NCI-H69 (cell line): ENCODE measurements around the gene KRTAP12-2.
"Not testable (repeated sequence)": the region's sequence is repeated elsewhere in the genome, so short reads cannot be mapped to it uniquely, and the experiment has no call there.

Experiments used
- DNase-seq: peaks from one replicate; lab custom pipeline; 2025; lab: John Stamatoyannopoulos, UW

Gene KRTAP12-2

DNA sequence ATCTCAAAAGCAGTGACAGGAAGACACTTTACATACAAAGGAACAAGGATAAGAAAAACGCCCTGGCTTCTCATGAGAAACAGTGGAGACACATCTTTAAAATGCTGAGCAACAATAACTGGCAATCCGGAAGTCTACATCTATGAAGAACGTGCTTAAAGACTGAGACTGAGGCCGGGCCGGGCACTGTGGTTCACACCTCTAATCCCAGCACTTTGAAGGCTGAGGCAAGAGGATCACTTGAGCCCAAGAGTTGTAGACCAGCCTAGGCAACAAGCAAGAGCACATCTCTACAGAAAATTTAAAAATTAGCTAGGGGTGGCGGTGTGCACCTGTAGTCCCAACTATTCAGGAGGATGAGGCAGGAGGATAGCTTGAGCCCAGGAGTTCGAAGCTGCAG, 17.4 kb upstream of the KRTAP12-2 start:
- DNase-seq = no peak

DNA sequence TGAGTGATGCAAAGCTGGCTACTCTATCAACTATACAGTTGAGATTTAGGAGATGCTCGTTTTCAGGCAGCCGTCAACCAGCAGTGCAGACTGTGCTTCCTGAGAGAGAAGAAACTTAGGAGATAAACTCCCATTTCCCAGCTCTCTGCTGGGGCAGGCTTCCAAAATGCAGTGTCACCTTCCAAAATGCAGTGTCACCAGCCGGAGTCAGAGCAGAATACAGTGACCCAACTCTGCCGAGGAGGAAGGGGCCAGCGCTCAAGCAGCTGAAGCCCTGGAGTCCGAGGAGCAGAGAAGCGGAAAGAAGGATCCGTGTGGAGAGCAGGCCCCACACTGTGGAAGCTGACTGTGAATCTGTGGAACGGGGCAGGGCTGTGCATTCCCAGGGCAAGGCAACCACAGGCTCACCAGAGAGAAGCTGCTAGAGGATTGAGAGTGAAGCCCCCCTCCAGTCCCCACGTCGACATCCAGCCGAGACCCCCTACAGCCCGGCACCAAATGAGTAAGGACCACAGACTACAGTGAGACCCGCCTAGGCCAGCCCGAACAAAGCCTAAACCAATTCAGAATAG, 15.9 kb upstream of the KRTAP12-2 start:
- no peak for DNase-seq

DNA sequence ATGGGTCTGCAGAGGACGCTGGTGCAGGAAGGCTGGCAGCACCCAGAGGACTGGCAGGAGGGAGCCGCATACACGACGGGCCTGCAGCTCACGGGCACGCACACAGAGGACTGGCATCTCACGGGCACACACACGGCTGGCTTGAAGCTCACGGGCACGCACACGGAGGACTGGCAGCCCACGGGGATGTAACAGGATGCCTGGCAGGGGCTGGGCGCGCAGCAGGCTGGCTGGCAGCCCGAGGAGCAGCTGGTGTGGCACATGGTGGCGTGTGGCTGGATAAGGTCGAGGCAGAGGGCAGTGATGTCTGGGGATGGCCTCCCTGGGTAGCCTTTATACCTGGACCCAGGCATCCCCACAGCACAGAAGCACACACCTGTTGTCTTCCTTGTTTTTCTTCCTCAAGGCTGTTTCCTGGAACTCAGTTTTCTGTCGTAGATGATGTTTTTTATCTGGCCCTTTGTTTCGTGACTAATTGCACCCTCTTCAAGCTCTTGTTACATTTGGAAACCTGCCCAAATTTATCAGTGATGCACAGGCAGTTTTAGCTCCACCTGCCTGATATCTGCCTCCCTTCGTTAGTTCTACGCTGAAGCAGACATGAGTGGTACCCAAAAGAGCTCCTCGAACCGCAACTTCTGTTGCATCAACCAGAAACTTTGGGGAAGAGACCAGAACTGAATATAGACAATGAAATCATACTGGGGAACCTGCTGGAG, 15.3 kb upstream of the KRTAP12-2 start, which contains the start of gene KRTAP12-1:
TSS of gene KRTAP12-1 (minus strand) at position 303 of the 719 bp plus-strand sequence. CDS start at position 263, 40 bp downstream.
- DNase-seq = peak; percentile 98

DNA sequence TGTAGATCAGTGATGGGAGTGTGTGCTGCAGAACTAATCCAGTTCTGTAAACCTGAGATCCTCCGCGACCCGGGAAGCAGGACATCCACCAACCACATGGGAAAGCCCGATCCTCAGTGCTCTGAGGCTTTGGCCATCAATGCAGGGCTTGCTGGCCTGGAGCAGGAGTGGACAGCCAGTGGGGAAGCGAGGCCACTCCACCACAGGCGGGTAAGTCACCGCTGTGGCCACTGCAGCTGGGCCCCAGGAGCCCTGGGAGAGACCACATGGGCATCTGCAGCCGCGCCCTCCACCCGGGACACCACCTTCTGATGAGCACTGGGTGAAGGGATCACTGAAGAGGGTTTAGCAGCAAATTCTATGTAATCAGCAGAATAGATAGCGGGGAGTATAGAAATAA, 14.4 kb upstream of the KRTAP12-2 start:
- DNase-seq = no peak

DNA sequence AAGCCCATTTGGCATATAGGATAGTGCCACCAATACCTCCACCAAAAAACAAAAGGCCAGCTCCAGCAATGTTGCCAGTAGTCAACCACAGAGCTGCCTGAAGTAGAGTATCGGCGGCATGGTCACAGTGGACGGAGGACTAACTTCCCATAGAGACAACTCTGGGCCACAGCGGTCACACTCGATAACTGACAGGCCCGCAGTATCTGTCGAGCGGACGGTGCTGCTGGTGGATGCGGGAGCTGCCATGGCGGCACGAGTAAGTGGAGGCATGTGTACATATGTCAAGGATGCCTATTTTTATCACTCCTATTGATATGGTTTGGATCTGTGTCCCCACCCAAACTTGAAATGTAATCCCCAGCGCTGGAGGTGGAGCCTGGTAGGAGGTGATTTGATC, 11.2 kb upstream of the KRTAP12-2 start:
- DNase-seq = no peak

DNA sequence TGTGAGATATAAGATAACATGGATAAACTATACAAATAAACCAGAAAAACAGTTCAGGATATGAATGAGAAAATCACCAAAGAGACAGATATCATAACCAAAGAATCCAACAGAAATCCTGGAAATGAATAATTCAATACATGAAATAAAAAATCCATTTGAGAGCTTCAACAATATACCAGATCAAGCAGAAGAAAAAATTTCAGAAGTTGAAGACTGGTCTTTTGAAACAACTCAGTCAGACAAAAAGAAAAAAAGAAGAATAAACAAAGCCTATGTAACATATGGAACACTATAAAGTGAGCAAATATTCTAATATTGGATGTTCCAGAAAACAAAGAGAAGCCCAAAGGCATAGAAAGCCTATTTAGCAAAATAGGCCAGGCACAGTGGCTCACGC, 5.2 kb upstream of the KRTAP12-2 start:
- no peak for DNase-seq

DNA sequence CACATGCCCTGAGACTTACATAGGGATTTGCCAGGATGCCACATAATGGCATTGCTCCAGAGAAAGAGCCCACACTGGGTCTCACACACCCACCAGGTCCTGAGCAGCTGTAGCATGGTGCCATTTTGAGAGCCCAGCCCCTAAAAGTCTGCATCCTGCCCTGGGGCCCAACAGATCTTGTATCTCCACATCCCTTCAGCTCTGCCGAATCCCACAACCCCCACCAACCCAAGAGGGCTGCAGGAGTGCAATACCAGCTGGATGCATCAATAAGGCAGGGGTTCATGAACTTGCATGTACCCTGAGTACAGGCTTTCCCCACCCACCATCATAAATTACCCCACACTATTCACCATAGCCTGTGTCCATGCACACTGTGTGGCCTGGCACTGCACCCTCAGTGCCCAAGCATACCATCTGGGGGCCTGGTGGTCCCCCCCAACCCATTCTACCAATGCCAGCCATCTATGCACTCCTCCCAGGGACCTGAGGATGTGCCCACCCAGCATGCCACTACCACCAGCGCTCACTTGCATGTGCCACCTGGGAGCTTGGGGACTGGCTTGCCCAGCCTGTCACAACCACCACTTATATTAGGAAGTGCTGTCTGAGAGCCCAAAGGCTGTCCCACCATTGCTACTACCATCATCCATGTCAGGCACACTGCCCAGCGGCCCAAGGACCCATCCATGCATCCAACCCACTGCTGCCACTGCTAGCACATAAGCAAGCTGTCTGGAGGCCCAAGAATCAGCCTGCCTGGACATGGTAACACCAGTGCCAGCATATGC, 4.1 kb upstream of the KRTAP12-2 start:
- DNase-seq = no peak

DNA sequence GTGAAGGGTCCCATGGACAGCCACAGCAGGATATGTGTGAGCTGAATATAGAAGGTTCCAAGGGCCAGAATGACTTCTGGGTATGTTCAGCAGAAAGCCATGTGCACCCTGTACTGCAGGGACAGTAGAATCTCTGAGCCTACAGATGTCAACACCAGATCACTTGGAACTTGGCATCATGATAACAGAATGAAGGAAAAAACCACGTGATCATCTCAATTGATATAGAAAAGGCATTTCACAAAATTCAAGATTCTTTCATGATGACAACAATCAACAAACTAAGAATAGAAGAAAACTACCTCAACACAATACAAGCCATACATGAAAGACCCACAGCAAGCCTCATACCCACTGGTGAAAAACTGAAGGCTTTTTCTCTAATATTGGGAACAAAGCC, 885 bp upstream of the KRTAP12-2 start:
- DNase-seq = no peak

DNA sequence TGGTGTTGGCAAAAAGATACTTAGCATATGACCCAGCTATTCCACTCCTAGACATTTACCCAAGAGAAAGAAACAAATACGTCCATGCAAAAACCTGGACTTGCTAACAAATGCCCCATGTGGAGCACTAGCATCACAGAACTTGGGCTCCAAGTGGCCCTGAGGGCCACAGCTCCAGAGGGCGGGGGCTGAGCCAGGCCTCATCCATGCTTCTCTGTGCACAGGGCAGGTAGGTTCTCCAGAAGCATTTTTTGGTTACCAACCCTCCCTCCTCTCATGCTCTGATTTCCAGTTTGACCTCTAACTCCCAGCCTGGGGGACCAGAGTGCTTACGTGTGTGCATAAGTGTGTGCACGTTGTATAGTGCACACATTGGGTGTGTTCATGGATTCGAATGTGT, 2.0 kb downstream of the KRTAP12-2 start:
- no peak for DNase-seq

DNA sequence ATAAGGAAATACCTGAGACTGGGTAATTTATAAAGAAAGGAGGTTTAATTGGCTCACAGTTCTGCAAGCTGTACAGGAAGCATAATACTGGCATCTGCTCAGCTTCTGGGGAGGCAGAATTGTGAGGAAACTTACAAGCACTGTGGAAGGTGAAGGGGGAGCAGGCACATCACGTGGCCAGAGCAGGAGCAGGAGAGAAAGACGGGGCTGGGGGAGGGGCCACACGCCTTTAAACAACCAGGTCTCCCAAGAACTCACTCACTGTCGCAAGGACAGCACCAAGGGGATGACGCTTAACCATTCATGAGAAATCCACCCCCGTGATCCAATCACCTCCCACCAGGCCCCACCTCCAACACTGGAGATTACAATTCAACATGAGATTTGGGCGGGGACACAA, 5.2 kb downstream of the KRTAP12-2 start:
- DNase-seq = not testable (repeated sequence)

DNA sequence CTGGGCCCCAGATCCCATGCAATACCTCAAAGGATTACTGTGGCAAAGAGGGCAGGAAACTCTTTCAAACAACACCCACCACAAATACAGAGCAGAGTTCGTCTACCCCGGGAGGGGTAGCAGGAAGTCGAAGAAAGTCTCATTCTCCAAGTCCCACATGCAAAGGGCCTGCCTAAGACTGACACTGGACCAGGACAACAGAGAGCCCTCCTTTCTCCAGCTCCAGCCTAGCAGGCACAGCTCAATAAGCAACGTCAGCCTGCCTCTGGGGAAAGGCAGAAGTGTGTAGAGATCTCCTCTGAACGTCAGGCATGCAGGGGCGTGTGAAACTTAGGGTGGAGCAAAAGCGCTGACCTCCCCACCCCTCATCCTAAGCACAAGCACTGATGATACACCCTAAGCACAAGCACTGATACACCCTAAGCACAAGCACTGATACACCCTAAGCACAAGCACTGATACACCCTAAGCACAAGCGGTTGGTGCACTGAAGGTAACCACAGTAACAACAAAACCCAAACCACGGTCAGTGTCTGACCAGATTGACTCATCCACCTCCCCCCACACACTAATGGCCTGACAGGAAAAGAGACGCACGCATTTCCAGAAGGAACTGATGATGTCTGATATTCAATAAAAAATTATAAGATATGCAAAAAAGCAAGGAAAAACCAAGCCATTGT, 7.7 kb downstream of the KRTAP12-2 start:
- DNase-seq = no peak

DNA sequence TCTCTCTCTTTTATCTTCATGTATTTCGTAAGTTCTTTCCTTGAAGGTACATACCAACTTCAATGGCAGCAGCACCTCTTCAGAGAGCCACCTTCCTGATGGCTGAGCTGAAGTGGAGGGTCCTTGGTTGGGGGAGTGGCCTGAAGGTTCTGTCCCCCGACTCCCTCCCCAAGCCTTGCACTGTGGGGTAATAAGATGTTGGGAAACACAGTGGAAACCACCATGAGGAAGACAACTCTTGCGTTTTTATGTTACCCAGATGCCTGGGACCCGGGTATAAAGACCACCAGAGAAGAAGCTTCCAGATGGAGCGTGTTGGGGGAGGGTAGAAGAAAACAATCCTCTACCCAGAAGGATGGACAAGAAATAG, 8.2 kb downstream of the KRTAP12-2 start:
- DNase-seq = no peak

DNA sequence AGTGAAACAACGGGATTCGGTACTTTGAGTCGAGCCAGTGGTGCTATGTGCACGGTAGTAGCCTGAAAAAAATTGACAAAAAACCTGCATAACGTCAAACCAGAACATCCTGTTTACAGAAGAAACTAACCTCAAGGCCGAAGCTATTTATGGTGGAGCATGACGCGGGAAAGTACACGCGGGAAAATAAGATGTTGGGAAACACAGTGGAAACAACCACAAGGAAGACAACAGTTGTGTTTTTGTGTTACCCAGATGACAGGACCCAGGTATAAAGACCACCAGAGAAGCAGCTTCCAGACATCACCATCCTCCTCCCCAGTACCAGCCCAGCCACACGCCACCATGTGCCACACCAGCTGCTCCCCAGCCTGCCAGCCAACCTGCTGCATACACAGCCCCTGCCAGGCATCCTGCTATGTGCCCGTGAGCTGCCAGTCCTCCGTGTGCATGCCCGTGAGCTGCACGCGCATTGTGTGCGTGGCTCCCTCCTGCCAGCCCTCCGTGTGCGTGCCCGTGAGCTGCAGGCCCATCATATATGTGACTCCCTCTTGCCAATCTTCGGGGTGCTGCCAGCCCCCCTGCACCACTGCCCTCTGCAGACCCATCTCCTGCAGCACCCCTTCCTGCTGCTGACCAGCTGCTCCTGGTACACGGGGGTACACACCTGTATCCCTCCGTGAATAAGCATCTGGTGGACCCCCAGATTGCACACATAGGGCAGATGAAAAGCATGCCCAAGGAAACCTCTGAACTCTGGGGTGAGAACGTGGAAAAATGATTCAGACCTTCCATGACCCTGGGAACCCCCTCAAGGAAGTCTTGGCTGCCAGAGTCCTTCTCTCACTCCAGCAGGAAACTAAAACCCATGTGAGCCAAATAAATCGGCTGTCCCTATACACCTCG, 8.8 kb downstream of the KRTAP12-2 start, which contains the start of gene KRTAP12-3:
TSS of gene KRTAP12-3 (plus strand) at position 298 of the 906 bp plus-strand sequence. CDS start at position 346, 48 bp downstream.
- DNase-seq = no peak

DNA sequence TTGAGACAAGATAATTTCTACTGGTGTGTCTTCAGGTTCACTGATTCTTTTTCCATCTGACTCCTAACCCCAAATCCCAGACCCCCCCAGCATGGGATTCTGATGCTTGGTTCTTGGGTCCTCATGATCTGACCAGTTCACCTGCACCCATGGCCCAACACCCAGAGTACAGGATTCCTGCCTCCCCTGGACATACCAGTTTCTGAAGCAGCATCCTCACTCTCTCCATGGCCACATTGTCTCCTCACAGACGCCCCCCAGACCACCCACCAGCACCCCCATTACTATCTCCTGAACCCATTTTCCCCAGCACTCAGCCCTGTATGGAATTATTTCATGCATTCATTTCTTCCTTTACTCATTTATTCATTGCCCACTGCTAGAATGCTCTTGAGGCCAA, 9.9 kb downstream of the KRTAP12-2 start:
- no peak for DNase-seq

DNA sequence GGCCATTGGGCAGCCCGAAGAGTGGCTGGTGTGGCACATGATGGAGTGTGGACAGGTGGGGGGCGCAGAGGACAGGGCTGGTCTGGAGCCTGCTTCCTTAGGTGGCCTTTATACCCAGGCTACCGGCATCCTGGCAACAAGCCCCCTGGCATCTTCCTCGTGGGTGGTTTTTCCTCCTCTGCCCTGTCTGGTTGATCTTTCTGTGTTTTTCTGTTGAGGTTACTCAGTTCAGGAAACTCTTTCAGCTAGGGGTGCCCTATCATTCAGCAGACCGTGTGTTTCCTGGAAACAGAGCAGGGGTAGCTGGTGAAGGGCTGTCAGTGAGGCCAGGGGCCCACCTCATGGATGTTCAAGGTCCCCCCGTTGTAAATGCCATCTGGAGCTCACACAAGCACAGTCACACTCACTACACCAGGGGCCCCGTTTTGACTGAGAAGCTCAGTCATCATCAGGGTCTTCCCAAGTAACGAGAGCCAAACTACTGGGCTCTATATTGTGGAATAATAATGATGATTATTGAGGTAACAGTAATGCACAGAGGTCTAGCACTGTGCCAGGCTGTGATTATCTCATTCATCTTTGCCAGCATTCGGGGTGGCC, 12.1 kb downstream of the KRTAP12-2 start, which contains the start of gene KRTAP12-4:
TSS of gene KRTAP12-4 (minus strand) at position 84 of the 600 bp plus-strand sequence. CDS start at position 39, 45 bp downstream.
- no peak for DNase-seq

DNA sequence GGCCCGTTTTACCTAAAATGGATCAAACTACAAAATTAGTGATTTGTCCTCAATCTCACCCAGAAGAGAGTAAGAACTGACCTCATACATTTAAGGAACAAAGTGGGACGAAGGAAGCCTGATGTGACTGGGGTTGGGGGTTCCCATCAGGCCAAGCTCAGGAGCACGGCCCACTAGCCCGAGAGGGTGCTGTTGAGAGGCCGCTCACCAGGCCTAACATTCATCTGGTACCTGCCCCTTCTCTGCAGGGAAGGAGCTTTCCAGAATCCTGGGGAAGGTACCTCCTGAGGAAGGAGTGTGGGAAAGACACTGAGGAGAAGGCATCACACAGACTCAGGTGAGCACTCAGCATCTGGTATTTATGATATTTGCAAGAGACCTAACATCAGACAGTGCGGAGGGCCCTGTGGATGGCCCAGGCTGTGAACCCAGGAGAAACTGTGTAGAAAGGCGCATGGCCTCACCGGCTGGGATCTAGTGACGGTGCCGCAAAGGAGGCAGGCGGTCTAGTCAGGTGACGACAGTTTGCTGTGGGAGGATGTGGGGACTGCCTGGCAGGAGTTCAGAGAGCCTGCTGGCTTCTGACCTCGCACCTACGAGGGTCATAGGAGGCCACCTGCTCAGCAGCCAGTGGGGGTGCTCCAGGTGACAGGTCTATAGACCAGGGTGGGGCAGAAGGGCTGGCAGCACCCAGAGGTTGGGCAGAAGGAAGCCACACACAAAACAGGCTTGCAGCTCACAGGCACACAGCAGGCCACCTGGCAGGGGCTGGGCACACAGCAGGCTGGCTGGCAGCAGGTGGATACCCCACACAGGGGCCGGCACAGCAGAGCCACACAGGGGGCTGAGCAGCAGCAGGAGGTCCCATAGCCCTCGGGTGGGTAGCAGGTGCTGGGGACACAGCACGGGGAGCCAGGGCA, 12.8 kb downstream of the KRTAP12-2 start:
- peak; percentile 93 for DNase-seq

DNA sequence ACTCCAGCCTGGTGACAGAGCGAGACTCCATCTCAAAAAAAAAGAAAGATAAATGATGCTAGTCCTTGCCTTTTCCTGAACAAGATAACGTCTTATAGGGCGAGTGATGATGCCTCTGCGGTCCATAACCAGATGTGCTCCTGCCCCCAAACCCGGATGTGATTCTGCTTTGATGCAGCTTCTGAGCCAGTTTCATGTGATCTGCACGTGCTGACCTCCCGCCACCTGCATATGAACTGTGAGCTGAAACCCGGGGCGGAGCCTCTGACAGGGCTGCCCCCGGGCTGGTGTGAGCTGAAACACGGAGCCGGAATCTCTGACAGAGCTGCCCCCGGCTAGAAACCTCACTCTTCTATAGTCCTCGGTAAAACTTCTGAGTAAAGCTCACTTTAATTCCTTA, 13.6 kb downstream of the KRTAP12-2 start:
- peak; percentile 64 for DNase-seq

DNA sequence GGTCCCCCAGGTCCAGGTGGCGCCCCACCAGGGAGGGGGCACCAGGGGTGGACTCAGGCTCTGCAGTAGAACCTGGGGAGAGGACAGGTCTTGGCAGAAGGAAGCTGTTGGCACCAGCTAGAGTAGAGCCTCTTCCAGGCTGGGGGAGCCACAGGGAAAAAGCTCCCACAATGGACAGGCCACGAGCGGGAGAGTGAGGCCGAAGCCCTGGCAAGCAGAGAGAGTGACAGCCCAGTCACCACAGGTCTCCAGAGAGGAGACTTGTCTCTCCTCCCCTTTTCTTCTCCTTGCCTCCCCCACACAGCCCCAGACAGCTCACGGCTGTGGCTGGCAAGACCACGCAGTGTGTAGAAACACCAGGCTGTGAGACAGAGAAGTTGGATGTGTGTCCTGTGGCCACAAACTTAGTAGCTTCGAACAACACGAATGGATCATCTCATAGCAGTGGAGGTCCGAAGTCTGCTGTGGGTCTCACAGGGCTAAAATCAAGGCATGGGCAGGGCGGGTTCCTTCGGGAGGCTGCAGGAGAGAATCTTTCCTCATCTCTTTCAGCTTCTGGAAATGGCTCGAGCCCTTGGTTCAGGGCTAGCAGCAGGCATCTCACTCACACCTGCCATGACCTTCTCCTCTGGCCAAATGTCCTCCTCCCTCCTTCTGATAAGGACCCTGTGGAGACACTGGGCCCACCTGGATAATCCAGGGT, 15.6 kb downstream of the KRTAP12-2 start:
- DNase-seq = no peak
